Measurements from ENCODE around the gene NAALADL2.

DNA sequence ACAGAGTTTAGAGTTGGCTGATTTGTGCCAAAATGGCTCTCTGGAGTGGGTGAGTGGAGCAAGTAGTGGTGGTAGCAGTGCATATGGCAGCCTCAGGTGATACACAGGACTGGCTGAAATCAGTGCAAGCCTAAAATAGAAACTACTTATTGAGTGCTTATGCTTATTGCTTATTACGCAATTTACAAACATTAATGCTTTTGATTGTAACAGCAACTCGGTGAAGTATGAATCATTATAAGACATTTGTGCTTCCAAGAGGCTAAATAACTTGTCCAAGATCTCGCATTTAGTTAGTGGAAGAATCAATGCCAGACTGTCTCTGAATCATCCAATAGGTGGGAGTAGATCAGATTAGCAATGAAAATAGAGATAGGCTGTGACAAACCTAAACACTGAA is 353.8 kb downstream of the NAALADL2 start:
- TF ChIP-seq, protein P1, sequence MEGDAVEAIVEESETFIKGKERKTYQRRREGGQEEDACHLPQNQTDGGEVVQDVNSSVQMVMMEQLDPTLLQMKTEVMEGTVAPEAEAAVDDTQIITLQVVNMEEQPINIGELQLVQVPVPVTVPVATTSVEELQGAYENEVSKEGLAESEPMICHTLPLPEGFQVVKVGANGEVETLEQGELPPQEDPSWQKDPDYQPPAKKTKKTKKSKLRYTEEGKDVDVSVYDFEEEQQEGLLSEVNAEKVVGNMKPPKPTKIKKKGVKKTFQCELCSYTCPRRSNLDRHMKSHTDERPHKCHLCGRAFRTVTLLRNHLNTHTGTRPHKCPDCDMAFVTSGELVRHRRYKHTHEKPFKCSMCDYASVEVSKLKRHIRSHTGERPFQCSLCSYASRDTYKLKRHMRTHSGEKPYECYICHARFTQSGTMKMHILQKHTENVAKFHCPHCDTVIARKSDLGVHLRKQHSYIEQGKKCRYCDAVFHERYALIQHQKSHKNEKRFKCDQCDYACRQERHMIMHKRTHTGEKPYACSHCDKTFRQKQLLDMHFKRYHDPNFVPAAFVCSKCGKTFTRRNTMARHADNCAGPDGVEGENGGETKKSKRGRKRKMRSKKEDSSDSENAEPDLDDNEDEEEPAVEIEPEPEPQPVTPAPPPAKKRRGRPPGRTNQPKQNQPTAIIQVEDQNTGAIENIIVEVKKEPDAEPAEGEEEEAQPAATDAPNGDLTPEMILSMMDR (IDR thresholded peaks at IDR 0.05) = no peak
- TF ChIP-seq EP300 (IDR thresholded peaks at IDR 0.05) = no peak
